GDM1 (cell line): ENCODE data around the gene SHOX.
"Not testable (repeated sequence)": the region's sequence is repeated elsewhere in the genome, so short reads cannot be mapped to it uniquely, and the experiment has no call there.

Experiments used
- DNase-seq: peaks from one replicate; lab custom pipeline; 2025; lab: John Stamatoyannopoulos, UW

The SHOX gene

DNA sequence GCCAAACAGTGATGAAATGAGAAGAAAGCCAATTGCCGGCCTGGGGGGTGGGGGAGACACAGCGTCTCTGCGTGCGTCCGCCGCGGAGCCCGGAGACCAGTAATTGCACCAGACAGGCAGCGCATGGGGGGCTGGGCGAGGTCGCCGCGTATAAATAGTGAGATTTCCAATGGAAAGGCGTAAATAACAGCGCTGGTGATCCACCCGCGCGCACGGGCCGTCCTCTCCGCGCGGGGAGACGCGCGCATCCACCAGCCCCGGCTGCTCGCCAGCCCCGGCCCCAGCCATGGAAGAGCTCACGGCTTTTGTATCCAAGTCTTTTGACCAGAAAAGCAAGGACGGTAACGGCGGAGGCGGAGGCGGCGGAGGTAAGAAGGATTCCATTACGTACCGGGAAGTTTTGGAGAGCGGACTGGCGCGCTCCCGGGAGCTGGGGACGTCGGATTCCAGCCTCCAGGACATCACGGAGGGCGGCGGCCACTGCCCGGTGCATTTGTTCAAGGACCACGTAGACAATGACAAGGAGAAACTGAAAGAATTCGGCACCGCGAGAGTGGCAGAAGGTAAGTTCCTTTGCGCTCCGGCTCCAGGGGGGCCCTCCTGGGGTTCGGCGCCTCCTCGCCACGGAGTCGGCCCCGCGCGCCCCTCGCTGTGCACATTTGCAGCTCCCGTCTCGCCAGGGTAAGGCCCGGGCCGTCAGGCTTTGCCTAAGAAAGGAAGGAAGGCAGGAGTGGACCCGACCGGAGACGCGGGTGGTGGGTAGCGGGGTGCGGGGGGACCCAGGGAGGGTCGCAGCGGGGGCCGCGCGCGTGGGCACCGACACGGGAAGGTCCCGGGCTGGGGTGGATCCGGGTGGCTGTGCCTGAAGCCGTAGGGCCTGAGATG is at the start of gene SHOX:
TSS of gene SHOX (plus strand) at position 180 of the 885 bp plus-strand sequence. CDS start at position 287, 107 bp downstream.
- DNase-seq, result no peak

DNA sequence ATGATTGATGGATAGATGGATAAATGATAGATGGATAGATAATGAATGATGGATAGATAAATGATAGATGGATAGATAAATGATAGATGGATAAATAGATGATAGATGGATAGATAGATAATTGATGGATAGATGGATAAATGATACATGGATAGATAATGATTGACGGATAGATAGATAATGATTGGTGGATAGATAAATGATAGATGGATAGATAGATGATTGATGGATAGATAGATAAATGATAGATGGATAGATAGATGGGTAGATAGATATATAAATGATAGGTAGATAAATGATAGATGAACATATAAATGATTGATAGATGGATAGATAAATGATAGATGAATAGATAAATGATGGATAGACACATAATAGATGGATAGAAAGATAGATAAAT is 49.5 kb upstream of the SHOX start:
- DNase-seq, result no peak

DNA sequence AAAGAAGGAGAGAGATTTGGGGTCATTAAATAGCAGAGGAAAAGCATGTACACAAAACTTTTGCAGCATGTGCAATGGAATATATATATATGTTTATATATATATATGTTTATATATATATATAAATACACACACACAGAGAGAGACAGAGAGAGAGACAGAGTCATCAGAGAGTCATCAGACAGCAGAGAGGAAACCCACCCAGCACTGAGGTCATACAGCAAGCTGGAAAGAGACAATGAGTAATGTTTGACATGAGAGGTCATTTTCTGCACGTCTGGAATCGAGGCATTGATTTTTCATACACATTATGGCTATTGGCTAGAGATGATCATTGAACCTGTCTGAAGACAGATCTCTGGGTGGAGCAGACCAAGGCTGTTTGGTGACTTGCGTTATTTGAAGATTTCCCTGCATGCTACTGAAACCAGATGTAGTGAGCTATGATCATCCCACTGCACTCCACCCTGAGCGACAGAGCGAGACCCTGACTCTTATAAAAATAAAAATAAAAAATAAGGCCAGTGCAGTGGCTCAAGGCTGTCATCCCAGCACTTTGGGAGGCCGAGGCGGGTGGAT is 48.8 kb upstream of the SHOX start:
- DNase-seq, result no peak

DNA sequence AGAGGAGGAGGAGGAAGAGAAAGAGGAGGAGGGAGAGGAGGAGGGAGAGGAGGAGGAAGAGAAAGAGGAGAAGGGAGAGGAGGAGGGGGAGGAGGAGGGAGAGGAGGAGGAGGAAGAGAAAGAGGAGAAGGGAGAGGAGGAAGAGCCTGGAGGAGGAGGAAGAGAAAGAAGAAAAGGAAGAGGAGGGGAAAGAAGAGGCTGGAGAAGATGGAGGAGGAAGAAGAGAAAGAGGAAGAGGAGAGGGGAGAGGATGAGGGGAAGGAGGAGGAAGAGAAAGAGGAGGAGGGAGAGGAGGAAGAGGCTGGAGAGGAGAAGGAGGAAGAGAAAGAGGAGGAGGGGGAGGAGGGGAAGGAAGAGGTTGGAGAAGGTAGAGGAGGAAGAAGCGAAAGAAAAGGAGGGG is 46.0 kb upstream of the SHOX start:
- no peak for DNase-seq

DNA sequence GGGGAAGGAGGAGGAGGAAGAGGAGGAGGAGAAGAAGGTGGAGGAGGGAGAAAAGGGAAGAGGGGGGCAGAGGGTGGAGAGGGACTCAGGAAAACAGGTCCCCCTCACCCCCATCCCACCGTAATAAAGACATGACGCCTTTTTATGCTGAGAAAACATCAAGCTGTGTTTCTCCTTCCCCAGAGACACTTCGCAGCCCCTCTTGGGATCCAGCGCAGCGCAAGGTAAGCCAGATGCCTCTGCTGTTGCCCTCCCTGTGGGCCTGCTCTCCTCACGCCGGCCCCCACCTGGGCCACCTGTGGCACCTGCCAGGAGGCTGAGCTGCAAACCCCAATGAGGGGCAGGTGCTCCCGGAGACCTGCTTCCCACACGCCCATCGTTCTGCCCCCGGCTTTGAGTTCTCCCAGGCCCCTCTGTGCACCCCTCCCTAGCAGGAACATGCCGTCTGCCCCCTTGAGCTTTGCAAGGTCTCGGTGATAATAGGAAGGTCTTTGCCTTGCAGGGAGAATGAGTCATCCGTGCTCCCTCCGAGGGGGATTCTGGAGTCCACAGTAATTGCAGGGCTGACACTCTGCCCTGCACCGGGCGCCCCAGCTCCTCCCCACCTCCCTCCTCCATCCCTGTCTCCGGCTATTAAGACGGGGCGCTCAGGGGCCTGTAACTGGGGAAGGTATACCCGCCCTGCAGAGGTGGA is 45.3 kb upstream of the SHOX start:
- DNase-seq, result no peak

DNA sequence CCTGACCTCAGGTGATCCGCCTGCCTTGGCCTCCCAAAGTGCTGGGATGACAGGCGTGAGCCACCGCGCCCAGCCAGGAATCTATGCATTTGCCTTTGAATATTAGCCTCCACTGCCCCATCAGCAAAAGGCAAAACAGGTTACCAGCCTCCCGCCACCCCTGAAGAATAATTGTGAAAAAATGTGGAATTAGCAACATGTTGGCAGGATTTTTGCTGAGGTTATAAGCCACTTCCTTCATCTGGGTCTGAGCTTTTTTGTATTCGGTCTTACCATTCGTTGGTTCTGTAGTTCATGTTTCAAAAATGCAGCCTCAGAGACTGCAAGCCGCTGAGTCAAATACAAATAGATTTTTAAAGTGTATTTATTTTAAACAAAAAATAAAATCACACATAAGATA is 44.2 kb upstream of the SHOX start:
- DNase-seq, result no peak

DNA sequence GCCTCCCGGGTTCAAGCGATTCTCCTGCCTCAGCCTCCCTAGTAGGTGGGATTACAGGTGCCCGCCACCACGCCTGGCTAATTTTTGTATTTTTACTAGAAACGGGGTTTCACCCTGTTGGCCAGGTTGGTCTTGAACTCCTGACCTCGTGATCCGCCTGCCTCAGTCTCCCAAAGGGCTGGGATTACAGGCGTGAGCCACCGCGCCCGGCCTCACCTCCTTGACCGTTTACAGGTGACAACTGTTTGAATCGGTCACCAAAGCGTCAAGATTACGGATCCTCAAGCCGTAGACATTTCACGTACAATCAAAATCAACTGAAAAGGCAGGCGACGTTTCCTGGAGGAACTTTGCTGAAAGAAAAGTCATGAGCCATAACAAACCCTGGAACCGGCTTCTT is 41.3 kb upstream of the SHOX start:
- not testable (repeated sequence) for DNase-seq

DNA sequence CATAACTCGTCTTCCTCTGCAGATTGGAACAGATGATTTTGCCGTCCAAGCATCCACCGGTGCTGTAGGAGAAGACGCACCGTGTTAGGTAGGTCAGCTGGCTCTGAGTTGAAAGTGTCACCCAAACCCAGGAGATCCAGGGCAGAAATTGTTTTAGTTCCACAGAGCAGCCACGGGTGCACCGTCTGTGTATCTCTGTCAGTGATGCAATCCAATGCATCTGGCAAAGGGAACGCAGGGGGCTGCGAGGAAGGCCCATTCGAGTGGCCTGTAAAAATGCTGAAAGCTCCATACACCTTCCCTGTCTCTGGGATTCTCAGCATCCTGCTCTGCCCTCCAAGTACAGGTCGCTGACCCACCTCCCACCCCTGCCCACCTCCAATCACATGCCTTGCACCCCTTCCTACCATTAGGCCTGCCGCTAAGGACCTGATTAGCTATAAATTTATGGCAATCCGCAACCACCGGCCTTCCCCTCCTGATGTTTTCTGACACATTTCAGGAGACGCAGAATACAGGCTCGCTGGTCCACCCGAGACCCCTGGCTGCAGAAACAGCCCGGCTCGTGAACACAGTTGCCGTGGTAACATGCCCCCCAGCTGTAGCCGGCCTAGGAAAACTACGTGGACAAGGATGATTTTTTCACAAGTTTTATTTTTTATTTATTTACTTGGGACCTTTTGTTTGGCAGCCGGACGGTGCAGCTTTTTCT is 39.7 kb upstream of the SHOX start:
- DNase-seq, result no peak

DNA sequence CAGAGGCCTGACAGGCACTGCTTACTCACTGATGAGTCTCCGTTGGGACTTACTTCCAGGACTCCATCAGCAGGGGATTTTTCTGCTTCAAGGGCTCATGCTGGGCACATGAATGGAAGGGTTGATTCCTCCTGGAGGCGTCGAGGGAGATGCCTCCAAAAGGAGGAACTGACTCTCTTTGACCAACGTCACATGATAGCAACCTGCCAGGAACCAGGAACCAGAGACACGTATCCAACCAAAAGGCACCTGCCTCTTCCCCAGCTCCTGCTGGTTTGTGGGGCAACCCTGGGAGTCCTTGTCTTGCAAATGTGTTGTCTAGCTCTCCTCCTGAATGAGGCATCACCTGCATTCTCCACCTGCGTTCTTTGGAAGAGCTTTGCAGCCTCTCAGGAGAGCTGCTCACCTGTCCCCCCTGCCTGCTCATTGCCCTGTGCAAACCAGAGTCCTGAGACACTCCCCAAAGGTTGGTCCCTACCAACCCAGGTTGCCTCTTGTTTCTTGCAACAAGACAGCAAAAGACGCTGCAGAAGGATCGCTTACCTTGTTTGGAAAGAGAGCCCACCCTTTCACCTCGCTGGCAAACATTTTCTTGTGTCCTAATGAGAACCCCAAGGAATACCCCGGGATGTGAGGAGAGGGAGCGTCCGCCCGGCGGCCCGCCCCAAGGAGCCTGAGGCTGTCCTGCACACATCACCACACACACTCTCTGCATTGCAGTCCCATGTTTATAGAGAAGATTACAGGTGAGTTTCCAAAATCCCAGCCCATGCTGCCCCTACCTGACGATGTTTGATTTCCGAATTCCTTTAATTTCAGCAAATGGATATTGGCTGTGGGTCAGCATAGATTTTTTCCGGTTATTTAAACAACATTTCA is 30.5 kb upstream of the SHOX start:
- DNase-seq, result no peak

DNA sequence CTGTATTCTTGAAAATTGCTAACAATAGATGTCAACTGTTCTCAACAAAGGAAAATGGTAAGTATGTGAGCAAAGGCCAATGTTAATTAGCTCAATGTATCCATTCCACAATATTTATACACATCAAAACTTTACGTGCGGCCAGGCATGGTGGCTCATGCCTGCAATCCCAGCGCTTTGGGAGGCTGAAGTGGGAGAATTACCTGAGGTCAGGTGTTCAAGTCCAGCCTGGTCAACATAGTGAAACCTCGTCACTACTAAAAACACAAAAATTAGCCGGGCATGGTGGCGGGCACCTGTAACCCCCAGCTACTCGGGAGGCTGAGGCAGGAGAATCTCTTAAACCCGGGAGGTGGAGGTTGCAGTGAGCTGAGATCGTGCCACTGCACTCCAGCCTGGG is 27.6 kb upstream of the SHOX start:
- DNase-seq, result not testable (repeated sequence)

DNA sequence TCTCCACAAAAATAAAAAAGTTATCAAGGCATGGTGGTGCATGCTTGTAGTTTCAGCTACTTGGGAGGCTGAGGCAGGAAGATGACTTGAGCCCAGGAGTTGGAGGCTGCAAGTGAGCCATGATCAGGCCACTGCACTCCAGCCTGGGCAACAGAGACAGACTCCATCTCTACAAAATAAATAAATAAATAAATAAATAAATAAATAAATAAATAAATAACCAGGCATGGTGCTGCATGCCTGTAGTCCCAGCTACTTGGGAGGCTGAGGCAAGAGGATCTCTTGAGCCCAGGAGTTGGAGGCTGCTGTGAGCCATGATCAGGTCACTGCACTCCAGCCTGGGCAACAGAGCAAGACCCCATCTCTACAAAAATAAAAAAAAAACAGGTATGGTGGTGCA is 26.0 kb upstream of the SHOX start:
- DNase-seq, result not testable (repeated sequence)

DNA sequence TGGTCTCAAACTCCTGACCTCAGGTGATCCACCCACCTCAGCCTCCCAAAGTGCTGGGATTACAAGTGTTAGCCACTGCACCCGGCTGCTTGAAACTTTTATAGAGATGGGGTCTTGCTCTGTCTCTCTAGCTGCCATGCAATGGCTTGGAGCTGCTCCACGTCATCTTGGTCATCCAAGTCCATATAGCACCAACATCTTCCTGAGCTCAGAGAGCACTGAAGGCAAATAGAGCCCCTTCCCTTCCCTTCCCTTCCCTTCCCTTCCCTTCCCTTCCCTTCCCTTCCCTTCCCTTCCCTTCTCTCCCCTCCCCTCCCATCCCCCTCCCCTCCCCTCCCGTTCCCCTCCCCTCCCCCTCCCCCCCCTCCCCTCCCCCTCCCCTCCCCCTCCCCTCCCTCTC is 22.5 kb upstream of the SHOX start:
- not testable (repeated sequence) for DNase-seq

DNA sequence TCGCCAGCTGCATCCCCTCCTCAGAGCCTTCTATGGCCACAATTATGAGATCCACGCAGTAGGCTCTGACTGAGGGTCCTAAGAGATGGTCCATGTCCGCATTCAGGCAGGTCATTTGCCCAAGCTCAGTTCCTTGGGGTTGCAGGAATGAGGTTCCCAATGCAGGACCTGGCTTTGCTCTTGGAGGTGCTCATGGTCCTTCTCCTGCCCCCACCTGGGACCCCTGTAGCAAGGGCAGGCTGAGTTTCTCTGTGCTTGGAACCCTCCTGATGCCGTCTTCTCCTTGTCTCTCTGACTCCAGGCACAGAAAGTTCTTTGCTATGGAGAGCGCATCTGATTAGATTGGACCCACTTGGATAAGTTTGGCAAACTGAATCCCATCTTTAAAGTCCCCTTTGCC is 16.5 kb upstream of the SHOX start:
- no peak for DNase-seq

DNA sequence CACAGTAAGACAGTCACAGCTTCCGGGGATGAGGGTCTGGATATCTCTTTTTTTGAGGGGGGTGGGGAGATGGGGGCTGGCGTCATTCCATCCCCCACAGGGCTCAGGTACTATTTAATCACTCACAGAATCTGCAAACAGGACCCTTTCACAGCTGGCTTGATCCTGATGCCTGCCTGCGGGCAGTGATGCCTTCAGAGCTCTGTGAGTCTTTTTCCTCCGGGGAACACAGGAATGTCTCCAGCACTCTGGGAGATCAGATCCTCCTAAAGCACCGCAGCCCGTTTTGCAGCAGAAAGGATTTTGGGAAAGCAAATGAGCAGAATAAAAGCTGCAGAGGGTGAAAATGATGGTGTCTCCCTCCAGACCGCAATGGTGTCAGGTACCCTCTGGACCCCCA is 13.2 kb upstream of the SHOX start:
- DNase-seq, result no peak

DNA sequence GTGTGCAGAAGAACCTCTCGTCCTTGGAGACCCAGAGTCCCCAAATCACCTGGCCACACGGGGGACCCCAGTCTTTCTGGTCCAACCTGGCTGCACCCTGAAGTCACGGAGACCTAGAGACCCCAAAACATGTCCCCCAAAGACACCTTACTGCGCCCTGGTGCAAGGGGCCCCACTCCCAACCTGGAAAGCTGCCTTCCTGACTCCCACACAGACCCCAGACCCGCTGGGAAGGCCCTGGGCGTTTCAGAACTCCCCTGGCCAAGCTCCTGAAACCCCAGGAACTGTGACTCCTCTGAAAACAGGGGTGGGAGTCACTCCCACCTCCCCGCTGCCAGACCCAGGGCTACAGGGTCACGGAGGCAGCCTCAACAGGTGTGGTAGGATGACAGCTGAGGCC is 12.7 kb upstream of the SHOX start:
- no peak for DNase-seq

DNA sequence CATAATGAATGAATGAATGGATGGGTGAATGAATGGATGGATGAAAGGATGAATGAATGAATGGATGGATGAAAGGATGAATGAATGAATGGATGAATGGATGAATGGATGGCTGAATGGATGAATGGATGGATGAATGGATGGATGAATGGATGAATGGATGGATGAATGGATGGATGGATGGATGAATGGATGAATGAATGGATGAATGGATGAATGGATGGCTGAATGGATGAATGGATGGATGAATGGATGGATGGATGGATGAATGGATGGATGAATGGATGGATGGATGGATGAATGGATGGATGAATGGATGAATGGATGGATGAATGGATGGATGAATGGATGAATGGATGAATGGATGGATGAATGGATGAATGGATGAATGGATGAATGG is 12.3 kb upstream of the SHOX start:
- not testable (repeated sequence) for DNase-seq

DNA sequence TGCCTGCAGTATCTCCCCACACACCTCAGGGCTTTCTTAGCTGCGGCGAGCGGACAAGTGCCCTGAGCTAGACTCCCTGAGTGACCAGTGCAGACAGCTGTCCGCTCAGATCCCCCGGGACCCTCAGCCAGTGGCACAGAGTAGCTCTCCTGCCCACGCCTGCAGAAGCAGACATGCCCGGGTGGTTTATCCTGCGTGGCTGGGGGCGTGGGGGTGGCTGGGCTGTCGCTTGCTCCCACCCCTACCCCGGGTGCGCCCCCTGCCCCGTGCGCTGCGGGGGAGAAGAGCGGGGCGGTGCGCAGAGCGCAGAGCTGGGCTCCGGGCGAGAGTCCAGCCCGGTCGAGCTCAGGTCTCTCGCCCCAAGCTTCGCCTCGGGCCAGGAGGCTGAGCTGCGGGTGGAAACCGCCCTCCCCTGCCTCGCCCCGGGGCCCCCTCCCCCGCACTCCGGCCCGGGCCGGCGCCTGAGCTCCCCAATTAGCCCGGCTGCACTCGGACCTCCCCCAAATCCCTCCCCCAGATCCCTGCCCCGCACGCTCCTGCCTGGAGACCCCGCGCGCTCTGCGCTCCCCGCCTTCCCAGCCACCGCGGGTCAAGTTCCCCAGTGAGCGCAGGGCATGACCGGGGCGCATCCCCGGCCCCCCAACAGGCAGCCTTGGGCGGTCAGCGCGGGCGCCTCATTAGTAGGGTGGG is 11.7 kb upstream of the SHOX start:
- DNase-seq, result no peak

DNA sequence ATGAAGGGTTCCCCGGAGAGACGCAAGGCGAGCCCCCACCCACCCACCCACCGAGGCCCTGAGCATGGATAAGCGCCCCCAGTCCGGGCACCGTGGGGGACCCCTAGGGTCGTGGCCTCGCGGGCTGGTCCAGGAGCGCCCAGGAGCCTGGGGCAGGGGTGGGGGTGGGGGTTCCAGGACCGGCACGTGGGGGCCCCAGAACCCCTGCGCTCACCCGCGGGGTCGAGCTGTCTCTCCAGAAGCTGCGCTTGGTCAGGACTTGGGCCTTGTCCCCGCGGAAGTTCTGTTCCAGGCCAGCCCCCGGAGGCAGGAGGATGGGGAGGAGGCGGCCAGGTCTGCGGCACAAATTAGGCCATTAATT is 11.2 kb upstream of the SHOX start:
- DNase-seq, result no peak

DNA sequence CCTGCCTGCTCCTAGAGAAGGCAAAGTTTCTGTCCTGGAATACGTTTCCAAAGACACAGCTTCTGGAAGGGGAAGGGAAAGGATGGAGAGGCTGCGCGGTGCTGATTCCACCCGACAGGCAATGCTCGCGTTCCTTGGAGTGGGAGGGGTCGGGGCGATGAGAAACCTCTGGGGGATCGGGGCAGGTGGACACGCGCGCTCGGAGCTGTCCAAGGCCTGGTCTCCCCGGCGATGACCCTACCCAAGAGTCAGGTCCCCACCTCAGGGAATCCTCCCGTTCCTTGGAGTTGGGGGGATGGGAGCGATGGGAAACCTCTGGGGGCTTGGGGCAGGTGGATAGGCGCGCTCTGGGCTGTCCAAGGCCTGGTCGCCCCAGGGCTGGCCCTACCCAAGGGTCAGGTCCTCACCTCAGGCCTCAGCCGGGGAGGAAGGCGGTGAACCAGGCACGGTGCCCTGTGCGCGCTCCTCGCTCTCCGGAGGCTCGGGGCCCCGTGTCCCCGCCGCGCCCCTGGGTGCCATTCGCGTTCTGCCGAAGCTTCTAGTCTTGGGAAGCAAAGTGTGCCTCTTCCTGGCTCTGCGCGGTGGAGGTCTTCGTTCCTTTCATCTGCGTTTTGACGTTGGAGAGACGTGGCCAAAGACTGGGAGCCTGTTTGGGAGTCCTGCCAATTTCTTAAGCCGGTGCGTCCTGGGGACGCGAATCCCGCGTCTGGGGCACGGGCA is 10.6 kb upstream of the SHOX start:
- no peak for DNase-seq
